HG03439 (cell line): Measurements from ENCODE around the gene ZNF480.
A peak's percentile ranks its signal among the peaks of the same experiment; 100 is the strongest.
"Not testable (repeated sequence)": the region's sequence is repeated elsewhere in the genome, so short reads cannot be mapped to it uniquely, and the experiment has no call there.

Experiments
- ATAC-seq: cut with Tn5 transposase; IDR thresholded peaks from one replicate; pipeline ENCODE4 v1.9.1; 2021; ENCODE audit warnings: mild to moderate bottlenecking, moderate library complexity; ENCODE audit not compliant: unreplicated experiment

ZNF480 gene

DNA sequence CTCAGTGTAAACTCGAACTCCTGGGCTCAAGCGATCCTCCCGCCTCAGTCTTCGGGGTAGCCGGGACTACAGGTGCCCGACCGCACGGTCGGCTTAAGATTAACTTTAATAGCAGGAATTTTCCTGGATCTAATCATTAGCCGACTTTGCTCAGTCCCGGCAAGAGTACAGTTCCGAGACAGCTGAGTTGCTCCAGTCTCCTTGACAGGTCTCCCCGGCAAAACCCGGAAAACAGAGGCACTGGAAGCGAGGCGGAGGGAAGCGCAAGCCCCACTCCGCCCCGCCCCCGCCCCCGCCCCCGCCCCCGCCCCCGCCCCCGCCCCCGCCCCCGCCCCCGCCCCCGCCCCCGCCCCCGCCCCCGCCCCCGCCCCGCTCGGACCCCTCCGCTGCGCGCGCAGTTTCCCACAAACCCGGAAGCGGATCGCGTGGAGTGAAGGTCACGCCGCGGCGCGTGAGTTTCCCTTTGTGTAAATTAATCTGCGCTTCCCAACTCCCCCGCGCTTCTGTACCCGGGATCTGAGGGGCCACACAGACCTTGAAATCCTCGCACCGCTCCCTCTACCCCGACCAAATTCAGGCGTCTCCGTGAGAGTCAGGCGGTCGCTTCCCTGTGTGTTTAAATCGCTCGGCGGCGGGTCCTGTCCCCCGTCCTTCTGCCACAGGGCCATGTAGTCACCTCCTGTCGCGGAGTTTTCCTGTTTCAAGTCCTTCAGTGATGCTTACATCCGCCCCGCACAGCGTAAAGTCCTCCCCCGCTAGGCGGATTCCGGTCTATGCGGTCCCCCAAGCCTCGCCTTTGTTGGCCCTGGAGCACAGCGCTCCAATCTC is at the start of gene ZNF480:
TSS of gene ZNF480 (plus strand) at position 397 of the 828 bp plus-strand sequence. CDS start 3,244 bp downstream, outside the sequence.
- peak; percentile 65 for ATAC-seq

GRCh38 chr19:52248241-52248640 is 48.7 kb upstream of the ZNF480 start:
- no peak for ATAC-seq

- no peak for ATAC-seq
These were observed 38.5 kb upstream of the ZNF480 start for GRCh38 chr19:52258426-52258825.

DNA sequence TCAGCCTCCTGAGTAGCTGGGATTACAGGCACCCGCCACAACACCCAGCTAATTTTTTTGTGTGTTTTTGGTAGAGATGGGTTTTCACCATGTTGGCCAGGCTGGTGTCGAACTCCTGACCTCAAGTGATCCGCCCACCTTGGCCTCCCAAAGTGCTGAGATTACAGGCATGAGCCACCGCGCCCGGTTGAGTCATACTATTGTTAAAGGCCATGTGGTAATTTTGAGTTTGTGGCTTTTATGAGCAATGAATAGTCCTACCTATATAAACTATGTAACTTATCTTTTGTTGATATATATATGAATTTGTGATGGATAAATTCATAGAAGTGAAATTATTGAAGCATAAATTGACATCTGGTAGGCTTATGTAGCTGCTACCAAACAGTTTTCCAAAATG is 31.4 kb upstream of the ZNF480 start:
- not testable (repeated sequence) for ATAC-seq

GRCh38 chr19:52269338-52270261 is 27.4 kb upstream of the ZNF480 start, which contains the start of gene ZNF766:
Gene ZNF766, plus strand, starts transcription at chr19:52269587. Its CDS starts 27 bp downstream, at chr19:52269614.
- ATAC-seq = peak; percentile 90

GRCh38 chr19:52270266-52270885 is 26.6 kb upstream of the ZNF480 start:
- no peak for ATAC-seq

GRCh38 chr19:52273301-52273700 is 23.7 kb upstream of the ZNF480 start:
- ATAC-seq = no peak

- ATAC-seq = no peak
These were observed 22.8 kb upstream of the ZNF480 start for GRCh38 chr19:52274191-52274590.

DNA sequence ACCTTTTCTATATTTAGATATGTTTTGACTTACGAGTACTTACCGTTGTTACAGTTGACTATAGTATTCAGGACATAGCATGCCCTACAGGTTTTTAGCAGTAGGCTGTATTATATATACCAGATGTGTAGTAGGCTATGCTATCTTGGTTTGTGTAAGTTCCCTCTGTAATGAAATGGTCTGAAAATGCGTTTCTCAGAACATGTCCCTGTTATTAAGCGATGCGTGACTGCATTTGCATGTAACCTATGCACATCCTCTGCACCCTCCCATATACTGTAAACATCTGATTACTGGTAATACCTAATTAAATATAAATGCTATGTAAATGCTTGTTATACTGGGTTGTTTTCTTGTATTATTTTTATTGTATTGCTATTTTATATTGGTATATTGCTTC is 21.0 kb upstream of the ZNF480 start:
- no peak for ATAC-seq

- no peak for ATAC-seq
These were observed 19.5 kb upstream of the ZNF480 start for GRCh38 chr19:52277471-52277870.

GRCh38 chr19:52286256-52286655 is 10.7 kb upstream of the ZNF480 start:
- ATAC-seq = no peak

DNA sequence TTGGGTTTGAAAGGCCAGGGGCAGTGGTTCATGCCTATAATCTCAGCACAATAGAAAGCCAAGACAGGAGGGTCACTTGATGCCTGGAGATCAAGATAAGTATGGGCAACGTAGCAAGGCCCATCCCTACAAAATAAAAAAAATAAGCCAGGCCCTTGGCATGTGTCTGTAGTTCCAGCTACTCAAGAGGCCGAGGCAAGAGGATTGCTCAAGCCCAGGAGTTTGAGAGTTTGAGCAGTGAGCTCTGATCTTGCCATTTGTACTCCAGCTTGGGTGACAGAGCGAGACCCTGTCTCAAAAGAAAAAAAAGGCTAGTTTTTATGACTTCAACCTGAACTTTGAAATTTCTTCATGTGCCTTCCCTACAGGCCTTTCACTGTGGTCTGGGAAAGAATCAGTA is 5.2 kb upstream of the ZNF480 start:
- ATAC-seq = no peak

- not testable (repeated sequence) for ATAC-seq
These were observed 4.0 kb upstream of the ZNF480 start for GRCh38 chr19:52292946-52293345.

DNA sequence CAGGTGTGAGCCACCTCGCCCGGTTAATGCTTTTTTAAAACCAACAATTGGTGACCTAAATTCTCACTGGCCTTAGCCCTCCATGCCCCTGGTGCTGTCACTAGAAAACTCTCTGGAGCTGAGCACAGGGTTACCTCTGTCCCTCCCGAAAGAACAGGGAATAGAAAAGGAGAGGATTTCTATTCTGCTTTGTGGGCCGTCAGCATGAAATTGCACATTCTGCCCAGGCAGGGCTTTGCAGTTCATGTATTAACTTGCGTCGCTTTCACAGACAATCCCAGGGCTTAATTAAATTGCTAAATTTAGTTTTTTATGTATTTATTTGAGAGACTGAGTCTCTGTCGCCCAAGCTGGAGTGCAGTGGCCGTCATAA is 583 bp upstream of the ZNF480 start:
- no peak for ATAC-seq

GRCh38 chr19:52297601-52298364 is 814 bp downstream of the ZNF480 start:
- ATAC-seq = peak; percentile 16

DNA sequence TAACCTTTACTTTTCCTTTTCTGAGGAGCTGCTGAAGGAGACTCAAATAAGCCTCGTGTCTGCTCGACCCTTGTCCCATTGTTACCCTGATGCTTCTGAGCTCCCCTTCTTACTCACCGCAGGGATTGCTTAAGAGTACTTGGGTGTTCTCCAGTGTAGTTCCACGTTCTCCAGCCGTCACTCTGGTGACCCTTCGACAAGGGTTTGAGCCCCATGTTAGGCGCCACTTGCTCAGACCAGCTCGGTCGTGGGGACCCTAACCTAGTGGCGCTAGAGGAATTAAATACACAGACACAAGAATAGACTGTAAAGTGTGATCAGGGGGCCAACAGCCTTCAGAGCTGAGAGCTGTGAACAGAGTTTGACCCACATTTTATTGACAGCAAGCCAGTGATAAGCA is 10.3 kb downstream of the ZNF480 start:
- no peak for ATAC-seq

- no peak for ATAC-seq
These were observed 25.5 kb downstream of the ZNF480 start for GRCh38 chr19:52322429-52322828.

DNA sequence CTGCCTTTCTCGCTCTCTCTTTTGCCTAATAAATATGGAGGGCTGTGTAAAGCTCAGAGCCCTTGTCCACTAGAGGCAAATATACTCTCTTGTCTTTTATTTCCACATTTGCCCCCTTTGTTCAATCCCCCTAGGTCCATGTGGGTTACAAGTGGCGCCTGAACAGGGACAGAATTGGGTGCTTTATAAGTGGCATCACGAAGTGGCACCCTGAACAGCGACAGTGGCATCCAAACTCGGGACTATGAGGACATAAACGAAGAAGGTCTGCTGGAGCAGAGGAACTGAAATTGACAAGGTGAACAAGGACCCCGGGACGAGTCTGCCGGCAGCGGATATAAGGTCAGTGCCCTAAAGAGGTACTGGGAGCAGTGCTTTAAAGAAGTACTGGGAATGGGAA is 34.8 kb downstream of the ZNF480 start:
- ATAC-seq = no peak

- peak; percentile 25 for ATAC-seq
These were observed 38.8 kb downstream of the ZNF480 start for GRCh38 chr19:52335768-52336116.

DNA sequence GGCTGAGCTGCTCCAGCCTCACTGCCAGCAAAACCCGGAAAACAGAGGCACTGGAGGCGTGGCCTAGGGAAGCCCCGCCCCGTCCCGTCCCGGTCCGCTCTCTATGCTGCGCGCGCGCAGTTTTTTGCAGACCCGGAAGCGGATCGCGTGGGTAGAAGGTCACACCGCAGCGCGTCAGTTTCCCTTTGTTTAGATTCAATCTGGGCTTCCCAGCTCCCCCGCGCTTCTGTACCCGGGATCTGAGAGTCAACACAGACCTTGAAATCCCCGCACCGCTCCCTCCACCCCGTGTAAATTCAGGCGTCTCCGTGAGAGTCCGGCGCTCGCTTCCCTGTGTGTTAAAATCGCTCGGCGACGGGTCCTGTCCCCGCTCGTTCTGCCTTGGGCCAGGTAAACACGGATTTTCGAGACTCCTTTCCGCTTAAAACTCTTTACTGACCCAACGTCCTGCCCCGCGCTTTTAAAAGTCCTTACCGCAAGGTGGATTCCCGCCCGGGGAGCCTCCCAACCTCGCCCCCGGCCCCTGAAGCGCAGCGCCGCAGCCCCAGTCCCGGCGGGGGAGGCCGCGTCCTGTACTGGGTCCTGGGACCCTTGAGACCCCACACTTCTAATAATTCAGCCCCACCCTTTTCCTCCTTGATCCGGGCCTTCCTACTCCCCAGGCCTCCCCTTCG is 39.3 kb downstream of the ZNF480 start, which contains the start of gene ZNF610:
TSS of gene ZNF610 (plus strand) at position 127 of the 674 bp plus-strand sequence. CDS start 12,930 bp downstream, outside the sequence.
- ATAC-seq = peak; percentile 54
